RKO (cell line): ENCODE results near the gene FAM114A1.
A peak's percentile ranks its signal among the peaks of the same experiment; 100 is the strongest.
"Not testable (repeated sequence)": the region's sequence is repeated elsewhere in the genome, so short reads cannot be mapped to it uniquely, and the experiment has no call there.

Experiments used
- DNase-seq: peaks from one replicate; pipeline ENCODE4 v3.0.0-alpha.2; 2016; ENCODE audit warnings: low spot score

Gene FAM114A1

DNA sequence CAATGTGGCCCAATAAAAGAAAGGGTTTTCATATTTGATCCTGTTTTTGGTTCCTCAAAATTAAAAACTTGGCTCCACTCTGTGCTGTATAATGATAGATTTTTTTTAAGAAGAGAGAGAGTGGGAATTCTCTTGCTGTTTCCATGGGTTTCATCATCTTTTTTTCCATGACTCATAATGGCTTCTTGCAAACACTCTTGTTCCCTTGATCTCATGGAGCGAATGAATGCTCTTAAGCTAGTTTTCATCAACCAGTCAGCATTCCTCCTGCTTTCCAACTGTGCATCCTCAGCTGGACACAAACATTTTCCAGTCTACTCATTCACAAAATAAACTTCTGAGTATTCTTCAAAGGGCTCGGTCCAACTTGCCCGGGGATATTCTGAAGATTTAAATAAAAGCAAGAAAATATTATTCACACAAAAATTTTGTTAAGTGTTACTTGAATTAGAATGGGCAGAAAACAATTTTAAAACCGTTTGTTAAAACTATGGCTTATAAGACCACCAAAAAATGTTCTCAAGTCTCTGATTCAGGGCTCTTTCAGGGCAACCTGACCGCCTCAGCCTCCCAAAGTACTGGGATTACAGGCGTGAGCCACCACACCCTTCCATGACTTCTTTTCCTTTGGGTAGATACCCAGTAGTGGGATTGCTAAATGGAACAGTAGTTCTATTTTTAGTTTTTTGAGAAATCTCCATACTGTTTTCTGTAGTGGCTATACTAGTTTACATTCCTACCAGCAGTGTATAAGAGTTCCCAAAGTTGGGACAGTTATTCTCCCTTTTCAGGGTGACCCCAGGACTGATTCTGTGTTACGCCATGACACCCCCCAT is 99.9 kb downstream of the FAM114A1 start:
- DNase-seq = peak; percentile 88

GRCh38 chr4:38968668-38969067 is 101.1 kb downstream of the FAM114A1 start:
- no peak for DNase-seq

DNA sequence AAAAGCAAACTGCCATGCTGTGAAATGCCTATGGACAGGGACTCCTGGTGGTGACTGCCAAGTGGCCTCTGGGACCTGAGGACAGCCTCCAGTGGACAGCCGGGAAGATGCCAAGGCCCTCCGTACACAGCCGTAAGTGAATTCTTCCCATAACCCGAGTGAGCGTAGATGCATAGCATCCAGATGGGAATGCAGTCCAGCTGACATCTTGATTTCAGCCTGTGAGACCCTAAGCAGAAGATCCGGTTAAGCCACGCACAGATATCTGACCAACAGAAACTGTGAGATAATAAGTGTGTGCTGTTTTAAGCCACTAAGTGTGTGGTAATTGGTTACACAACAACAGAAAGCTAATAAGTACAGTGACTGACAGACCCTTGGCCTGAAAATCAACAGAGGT is 108.7 kb downstream of the FAM114A1 start:
- no peak for DNase-seq

GRCh38 chr4:38979081-38979480 is 111.5 kb downstream of the FAM114A1 start:
- DNase-seq = no peak

- DNase-seq = no peak
These were observed 112.1 kb downstream of the FAM114A1 start for GRCh38 chr4:38979511-38980230.

- DNase-seq = no peak
These were observed 113.5 kb downstream of the FAM114A1 start for GRCh38 chr4:38980903-38981676.

DNA sequence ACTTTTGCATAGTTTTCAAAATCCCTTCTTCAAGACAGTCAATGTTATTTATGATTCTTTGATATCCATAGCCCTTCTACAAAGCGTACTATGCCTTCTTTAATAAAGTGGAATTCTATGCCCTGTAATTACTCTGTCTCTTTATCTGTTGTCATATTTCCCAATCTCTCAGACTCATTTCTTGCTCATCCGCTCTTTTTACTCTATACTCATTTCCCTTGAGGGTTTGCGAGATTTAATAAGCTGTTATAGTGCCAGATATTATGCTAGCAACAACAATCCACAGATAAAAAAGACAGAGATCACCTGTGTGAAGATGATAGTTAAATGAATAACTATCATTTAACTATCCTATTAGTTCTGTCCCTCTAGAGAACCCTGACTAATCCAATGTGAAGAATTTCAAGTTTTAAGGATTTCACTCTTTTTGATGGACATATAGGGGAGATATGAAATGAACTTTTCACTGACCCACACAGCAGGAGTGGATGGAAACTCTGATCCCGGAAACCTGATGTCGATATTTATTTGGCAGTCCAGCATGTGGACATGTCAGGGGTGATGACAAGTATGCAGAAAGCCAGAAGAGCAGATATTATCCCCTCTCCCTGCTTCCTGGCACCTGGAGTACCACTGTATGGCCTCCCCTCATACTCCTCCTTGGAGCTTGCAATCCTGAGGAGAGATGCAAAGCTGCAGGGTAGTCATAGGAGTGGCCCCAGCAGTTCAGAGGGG is 114.9 kb downstream of the FAM114A1 start:
- DNase-seq = no peak

DNA sequence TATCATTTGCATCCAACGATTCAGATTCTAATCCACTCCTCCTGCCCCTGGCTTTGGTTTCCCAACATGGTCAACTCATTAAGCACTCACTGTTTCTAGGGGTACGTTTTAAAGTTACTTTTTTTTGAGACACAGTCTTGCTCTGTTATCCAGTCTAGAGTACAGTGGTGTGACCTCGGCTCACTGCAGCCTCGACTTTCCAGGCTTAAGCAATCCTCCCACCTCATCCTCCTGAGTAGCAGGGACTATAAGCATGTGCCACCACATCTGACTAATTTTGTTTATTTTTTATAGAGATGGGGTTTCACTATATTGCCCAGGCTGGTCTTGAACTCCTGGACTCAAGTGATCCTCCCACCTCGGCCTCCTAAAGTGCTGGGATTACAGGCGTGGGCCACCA is 115.7 kb downstream of the FAM114A1 start:
- DNase-seq = no peak

DNA sequence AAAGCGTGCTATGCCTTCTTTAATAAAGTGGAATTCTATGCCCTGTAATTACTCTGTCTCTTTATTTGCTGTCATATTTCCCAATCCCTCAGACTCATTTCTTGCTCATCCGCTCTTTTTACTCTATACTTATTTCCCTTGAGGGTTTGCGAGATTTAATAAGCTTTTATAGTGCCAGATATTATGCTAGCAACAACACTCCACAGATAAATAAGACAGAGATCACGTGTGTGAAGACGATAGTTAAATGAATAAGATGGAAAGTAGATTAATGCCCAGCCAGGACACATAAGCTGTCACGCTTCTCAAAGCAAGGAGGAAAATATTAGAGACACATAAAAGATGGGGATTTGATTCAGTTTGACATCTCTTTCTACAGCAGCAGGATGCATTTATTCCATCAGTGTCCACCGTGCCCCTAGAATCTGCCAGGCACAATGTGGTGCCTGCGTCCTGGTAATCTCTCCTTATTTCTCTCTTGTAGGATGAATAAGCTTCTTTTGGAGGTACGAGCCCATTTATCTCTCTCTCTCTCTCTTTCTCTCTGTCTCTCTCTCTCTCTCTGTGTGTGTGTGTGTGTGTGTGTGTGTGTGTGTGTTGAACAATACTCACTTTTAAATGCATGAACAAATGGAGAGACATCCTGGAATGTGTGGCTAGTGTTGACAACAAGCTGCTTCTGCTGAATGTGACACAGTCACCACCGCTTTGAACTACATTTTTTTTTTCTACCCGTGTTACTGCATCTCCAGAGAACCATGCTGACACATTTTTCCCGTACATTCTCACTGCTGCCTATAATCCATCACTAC is 116.4 kb downstream of the FAM114A1 start:
- no peak for DNase-seq

- DNase-seq = no peak
These were observed 117.9 kb downstream of the FAM114A1 start for GRCh38 chr4:38985410-38986100.

DNA sequence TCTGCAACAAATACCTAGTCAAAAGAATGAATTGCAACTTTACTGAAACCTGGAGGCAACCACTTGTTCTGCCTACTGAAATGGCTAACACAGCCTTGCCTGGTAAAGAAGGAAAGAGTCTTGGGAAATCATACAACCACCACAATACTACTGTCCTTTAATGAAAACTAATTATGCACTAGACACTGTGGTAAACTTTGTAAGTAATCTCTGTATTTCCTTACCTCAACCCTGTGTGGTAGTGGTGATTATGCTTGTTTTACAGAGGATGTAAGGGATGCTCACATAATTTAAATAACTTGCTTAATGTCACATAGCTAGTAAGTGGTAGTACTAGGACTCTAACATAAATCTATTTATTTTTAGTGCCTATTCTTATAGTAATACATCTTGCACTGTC is 119.9 kb downstream of the FAM114A1 start:
- no peak for DNase-seq

DNA sequence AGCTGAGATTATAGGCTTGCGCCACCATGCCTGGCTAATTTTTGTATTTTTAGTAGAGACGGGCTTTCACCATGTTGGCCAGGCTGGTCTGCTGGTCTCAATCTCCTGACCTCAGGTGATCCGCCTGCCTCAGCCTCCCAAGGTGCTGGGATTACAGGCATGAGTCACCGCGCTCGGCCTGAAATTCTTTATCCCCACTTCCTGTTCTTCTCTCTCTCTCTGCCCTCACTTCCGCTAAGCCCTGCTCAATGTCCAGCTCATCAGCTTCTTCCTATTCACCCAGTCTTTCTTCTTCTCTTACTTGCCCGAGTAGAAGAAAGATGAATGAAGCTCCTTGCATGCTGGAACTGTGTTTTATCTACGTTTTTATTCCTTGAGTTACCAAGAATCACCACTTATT is 120.7 kb downstream of the FAM114A1 start:
- not testable (repeated sequence) for DNase-seq

- DNase-seq = peak; percentile 48
These were observed 121.9 kb downstream of the FAM114A1 start for GRCh38 chr4:38989487-38989886.

- no peak for DNase-seq
These were observed 122.6 kb downstream of the FAM114A1 start for GRCh38 chr4:38990241-38990640.

- DNase-seq = no peak
These were observed 126.1 kb downstream of the FAM114A1 start for GRCh38 chr4:38993683-38994082.

GRCh38 chr4:38994135-38994534 is 126.5 kb downstream of the FAM114A1 start:
- DNase-seq = no peak
